Esophagus squamous epithelium (tissue), 5 donors: Measurements from ENCODE around the gene CMTM6. TPM values are rescaled to one million over a fixed set of nuclear protein-coding genes. Genes with fewer than 3 reads are reported as not detected.

Experiments
- DNase-seq: peaks from one replicate; lab custom pipeline; 2025; lab: John Stamatoyannopoulos, UW
- H3K27ac ChIP-seq, 4 donors: fragments of 200-600 bp; sonication (generic); one replicate each; pipeline ENCODE4 v1.5.1; 2016 to 2019; ENCODE audit warnings: mild to moderate bottlenecking in 1 of 4
- H3K27me3 ChIP-seq, 4 donors: fragments of 200-600 bp; sonication (generic); 1 replicate in 3 of 4; 2 replicates in 1 of 4; pipeline versions ENCODE4 v1.5.1 to v1.6.0; 2017 to 2021; ENCODE audit warnings: antibody characterized with exemption in 1 of 4
- H3K36me3 ChIP-seq, 3 donors: fragments of 200-600 bp; sonication (generic); one replicate each; pipeline ENCODE4 v1.5.1; 2016 to 2019
- H3K4me1 ChIP-seq, 3 donors: fragments of 200-600 bp; sonication (generic); one replicate each; pipeline ENCODE4 v1.5.1; 2017 to 2019
- H3K4me3 ChIP-seq, 4 donors: fragments of 200-600 bp; sonication (generic); 1 replicate in 3 of 4; 2 replicates in 1 of 4; pipeline ENCODE4 v1.5.1; 2016 to 2019; ENCODE audit warnings: mild to moderate bottlenecking in 2 of 4, moderate library complexity in 1 of 4
- H3K9me3 ChIP-seq, 3 donors: fragments of 200-600 bp; sonication (generic); one replicate each; pipeline ENCODE4 v1.5.1; 2016 to 2019
- CTCF ChIP-seq, 6 experiments: fragments of 450-650 bp in 4 of 6; fragments of 200-600 bp in 2 of 6; sonication (generic) in 2 of 6; IDR thresholded peaks; one replicate each; pipeline ENCODE4 v1.5.1; 2016 to 2019; ENCODE audit warnings: antibody characterized with exemption in 6 of 6, mild to moderate bottlenecking in 4 of 6, moderate library complexity in 4 of 6
- POLR2A ChIP-seq, 4 donors: fragments of 450-650 bp; IDR thresholded peaks; one replicate each; pipeline ENCODE4 v1.6.1; 2017; ENCODE audit warnings: antibody characterized with exemption in 4 of 4, mild to moderate bottlenecking in 4 of 4, moderate library complexity in 3 of 4
- whole genome bisulfite sequencing, 2 donors: methylation state at CpG; one replicate each; pipeline ENCODE4 v1.1.5; 2018; 5-methylcytosine and 5-hydroxymethylcytosine counted together
- intact Hi-C: fragments of 100-400 bp; cut with DNase I; formaldehyde crosslinking; loops from one replicate; pipeline ENCODE4 v1.15.0; 2022
- total RNA-seq, 4 donors: library from RNA; depleted of rRNA; stranded (reverse); fragments of >200 nt; gene quantifications; one replicate each; pipeline ENCODE4 v1.1.0, GENCODE V29; 2016
- donor health status: DM: yes; HTN: yes; CAD: no.

Gene CMTM6
- total RNA-seq, 4 donors from 2014 or later = 36.6 to 70.9 (median 63.9) TPM

GRCh38 chr3:32452009-32452408 is 50.6 kb downstream of the CMTM6 start:
- intact Hi-C loops = no loop called here
- no peak for DNase-seq
- H3K9me3 ChIP-seq = no peaks in the 10 kb centered on the region
- TF ChIP-seq POLR2A (IDR thresholded peaks at IDR 0.05) (no peak), CTCF (IDR thresholded peaks at IDR 0.05) (no peak)
- H3K4me3 ChIP-seq = no peak overlapping the region
- H3K36me3 ChIP-seq = peaks cover 0 to 6% (median 0%) of the 10 kb centered on the region in 3 donors
- WGBS, 2 donors = 76 to 100% methylated on average over 1 to 4 of the region's 4 CpGs
- no peak overlapping the region for H3K27ac ChIP-seq
- H3K27me3 ChIP-seq = peaks cover 0 to 96% (median 0%) of the 10 kb centered on the region in 4 donors
- peaks cover 0 to 26% (median 3%) of the 10 kb centered on the region in 3 donors for H3K4me1 ChIP-seq

- H3K27me3 ChIP-seq = peaks cover 0 to 96% (median 0%) of the 10 kb centered on the region in 4 donors
- H3K4me1 ChIP-seq = peaks cover 0 to 22% (median 3%) of the 10 kb centered on the region in 3 donors
- intact Hi-C loops = no loop called here
- H3K27ac ChIP-seq = no peak overlapping the region
- peaks cover 0 to 6% (median 0%) of the 10 kb centered on the region in 3 donors for H3K36me3 ChIP-seq
- no peak overlapping the region for H3K4me3 ChIP-seq
- TF ChIP-seq POLR2A (IDR thresholded peaks at IDR 0.05) (no peak), CTCF (IDR thresholded peaks at IDR 0.05) (no peak)
- 93 to 97% methylated on average over 9 to 10 of the region's 12 CpGs for WGBS, 2 donors
- H3K9me3 ChIP-seq = no peaks in the 10 kb centered on the region
- DNase-seq = no peak
Observed at GRCh38 chr3:32450992-32451659, 51.5 kb downstream of the CMTM6 start.

- Histone ChIP-seq H3K4me3 (no peak overlapping the region), H3K27me3 (peaks cover 0 to 96% (median 0%) of the 10 kb centered on the region in 4 donors), H3K27ac (no peak overlapping the region), H3K4me1 (peaks cover 0 to 15% (median 2%) of the 10 kb centered on the region in 3 donors), H3K36me3 (peaks cover 0 to 6% (median 0%) of the 10 kb centered on the region in 3 donors), H3K9me3 (no peaks in the 10 kb centered on the region)
- WGBS, 2 donors = 95 to 100% methylated on average over 2 of the region's 2 CpGs
- no peak for TF ChIP-seq CTCF (IDR thresholded peaks at IDR 0.05)
- no peak for TF ChIP-seq POLR2A (IDR thresholded peaks at IDR 0.05)
- intact Hi-C loops = no loop called here
- DNase-seq = no peak
Observed at GRCh38 chr3:32450426-32450825, 52.2 kb downstream of the CMTM6 start.

GRCh38 chr3:32449691-32450090 is 53.0 kb downstream of the CMTM6 start:
- TF ChIP-seq POLR2A (IDR thresholded peaks at IDR 0.05) (no peak), CTCF (IDR thresholded peaks at IDR 0.05) (no peak)
- intact Hi-C loops = no loop called here
- no peak overlapping the region for H3K27ac ChIP-seq
- peaks cover 0 to 6% (median 0%) of the 10 kb centered on the region in 3 donors for H3K36me3 ChIP-seq
- H3K4me3 ChIP-seq = no peak overlapping the region
- DNase-seq = no peak
- H3K27me3 ChIP-seq = peaks cover 0 to 96% (median 0%) of the 10 kb centered on the region in 4 donors
- no peaks in the 10 kb centered on the region for H3K9me3 ChIP-seq
- peaks cover 0 to 8% (median 0%) of the 10 kb centered on the region in 3 donors for H3K4me1 ChIP-seq
- WGBS, 2 donors = 67 to 100% methylated on average over 1 to 3 of the region's 3 CpGs

- no peak overlapping the region for H3K4me3 ChIP-seq
- WGBS, 2 donors = 78 to 82% methylated on average over 13 to 14 of the region's 14 CpGs
- H3K27me3 ChIP-seq = peaks cover 0 to 96% (median 0%) of the 10 kb centered on the region in 4 donors
- no peak overlapping the region for H3K27ac ChIP-seq
- no peak for DNase-seq
- TF ChIP-seq CTCF (IDR thresholded peaks at IDR 0.05) (no peak), POLR2A (IDR thresholded peaks at IDR 0.05) (no peak)
- no peaks in the 10 kb centered on the region for H3K4me1 ChIP-seq
- intact Hi-C loops = no loop called here
- peaks cover 0 to 6% (median 0%) of the 10 kb centered on the region in 3 donors for H3K36me3 ChIP-seq
- H3K9me3 ChIP-seq = no peaks in the 10 kb centered on the region
Observed at GRCh38 chr3:32448686-32449474, 53.8 kb downstream of the CMTM6 start.
